ENCODE results near the gene GBX1. TPM values are rescaled to one million over a fixed set of nuclear protein-coding genes. Genes with fewer than 3 reads are reported as not detected.

The GBX1 gene
- total RNA-seq: not detected in 2 replicates

GRCh38 chr7:151167197-151167961 is at the start of gene GBX1:
GBX1 (minus strand) TSS chr7:151167694; CDS start chr7:151167548, 146 bp downstream.

GRCh38 chr7:151210087-151210854 is 42.8 kb upstream of the GBX1 start, which contains the start of gene H2BK1:
H2BK1 (minus strand) TSS chr7:151210488; CDS start chr7:151210318, 170 bp downstream.

DNA sequence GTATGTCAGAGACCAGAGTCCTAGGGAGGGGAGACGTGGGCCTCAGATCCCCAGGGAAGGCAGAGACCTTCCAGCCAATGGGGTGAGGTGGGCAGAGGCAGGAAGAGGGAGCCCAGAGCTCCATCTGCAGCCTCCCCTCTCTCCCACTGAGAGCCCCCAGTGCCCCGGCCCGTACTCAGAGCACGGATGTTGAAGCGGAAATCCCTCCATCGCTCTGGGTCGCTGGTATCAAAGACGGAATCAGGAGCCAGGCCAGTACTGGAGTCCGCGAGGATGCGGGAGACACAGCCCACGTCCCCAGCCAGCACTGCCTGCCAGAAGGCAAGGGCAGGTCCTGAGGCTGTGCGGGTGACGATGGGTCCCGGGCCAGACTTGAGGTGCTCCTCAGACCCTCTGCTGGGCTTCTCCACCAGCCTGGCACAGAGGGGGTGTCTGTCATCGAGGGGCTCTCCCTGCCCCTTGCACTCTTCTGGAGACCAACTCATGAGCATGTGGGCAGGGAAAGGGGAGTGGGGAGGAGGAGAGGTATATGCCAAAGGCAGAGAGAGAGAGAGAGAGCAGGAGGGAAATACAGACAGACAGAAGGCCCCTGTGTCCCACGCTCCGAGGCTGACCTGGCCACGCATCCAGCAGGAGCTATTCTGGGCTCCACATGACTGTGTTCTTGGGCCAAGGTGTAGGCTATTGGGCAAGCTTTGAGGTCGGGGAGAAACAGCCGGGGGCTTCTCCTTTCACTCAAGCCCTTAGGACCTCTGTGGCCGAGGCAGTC is 19.3 kb upstream of the GBX1 start, which contains the start of gene ASB10:
TSS of gene ASB10 (minus strand) at position 611 of the 769 bp plus-strand sequence. CDS start at position 491, 120 bp downstream.

Other genes starting within 250 kb of the GBX1 start
- gene KCNH2, start 189.4 kb downstream of the GBX1 start, total RNA-seq: under 0.01 and 0.14 TPM in 2 replicates
- 0.14 and 0.34 TPM in 2 replicates for gene NOS3, start 176.7 kb downstream of the GBX1 start, total RNA-seq
- gene ATG9B, start 143.2 kb downstream of the GBX1 start, total RNA-seq: 1.00 and 1.7 TPM in 2 replicates
- gene ABCB8, start 139.2 kb downstream of the GBX1 start, total RNA-seq: 19.5 and 24.8 TPM in 2 replicates
- 0.28 and 0.34 TPM in 2 replicates for gene ASIC3, start 119.2 kb downstream of the GBX1 start, total RNA-seq
- gene CDK5, start 109.8 kb downstream of the GBX1 start, total RNA-seq: 8.9 and 17.7 TPM in 2 replicates
- 46.8 and 80.0 TPM in 2 replicates for gene SLC4A2, start 108.1 kb downstream of the GBX1 start, total RNA-seq
- gene FASTK, start 86.9 kb downstream of the GBX1 start, total RNA-seq: 50.6 and 58.6 TPM in 2 replicates
- gene TMUB1, start 84.2 kb downstream of the GBX1 start, total RNA-seq: 14.7 and 22.9 TPM in 2 replicates
- 57.8 and 138 TPM in 2 replicates for gene AGAP3, start 81.2 kb downstream of the GBX1 start, total RNA-seq
- not detected in 2 replicates for gene ASB10, start 19.6 kb upstream of the GBX1 start, total RNA-seq
- gene H2BK1, start 42.8 kb upstream of the GBX1 start, total RNA-seq: not detected in 2 replicates
- gene ABCF2, start 59.5 kb upstream of the GBX1 start, total RNA-seq: 64.9 and 83.0 TPM in 2 replicates
- gene CHPF2, start 64.8 kb upstream of the GBX1 start, total RNA-seq: 26.0 and 48.8 TPM in 2 replicates
- 1.4 and 5.6 TPM in 2 replicates for gene SMARCD3, start 81.0 kb upstream of the GBX1 start, total RNA-seq
- gene NUB1, start 174.1 kb upstream of the GBX1 start, total RNA-seq: 32.5 and 48.6 TPM in 2 replicates
- gene WDR86, start 242.3 kb upstream of the GBX1 start, total RNA-seq: 7.3 TPM in 1 of 2 replicates, not detected in the other

All from nasal cavity respiratory epithelium epithelial cell of viscerocranial mucosa (primary cell).